COLO668 (cell line): ENCODE results near the gene ZNRF4.
A peak's percentile ranks its signal among the peaks of the same experiment; 100 is the strongest.

ENCODE experiments used
- DNase-seq: peaks from one replicate; lab custom pipeline; 2025; ENCODE audit not compliant: unreplicated experiment; lab: John Stamatoyannopoulos, UW

Gene ZNRF4

GRCh38 chr19:5440299-5440698 is 14.9 kb upstream of the ZNRF4 start:
- no peak for DNase-seq

GRCh38 chr19:5443723-5444122 is 11.5 kb upstream of the ZNRF4 start:
- no peak for DNase-seq

DNA sequence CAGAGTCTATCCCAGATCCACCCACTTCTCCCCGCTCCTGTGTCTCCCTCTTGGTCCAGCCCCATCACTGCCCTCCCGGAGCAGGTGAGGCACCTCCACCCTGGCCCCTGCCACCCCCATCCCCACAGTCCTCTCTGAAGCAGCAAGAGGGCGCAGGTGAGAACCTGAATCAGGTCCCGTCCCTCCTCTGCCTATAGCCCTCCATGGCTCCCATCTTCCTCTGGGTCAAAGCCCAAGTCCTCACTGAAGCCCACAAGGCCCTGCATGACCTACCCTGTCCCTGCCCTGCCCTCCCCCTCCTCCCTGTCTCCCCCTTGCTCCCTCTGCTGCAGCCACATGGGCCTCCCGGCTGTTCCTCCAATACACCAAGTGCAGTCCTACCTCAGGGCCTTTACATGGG is 10.8 kb upstream of the ZNRF4 start:
- DNase-seq: no peak

- no peak for DNase-seq
Measured at GRCh38 chr19:5445071-5445470, 10.1 kb upstream of the ZNRF4 start.

GRCh38 chr19:5445561-5446055 is 9.6 kb upstream of the ZNRF4 start:
- no peak for DNase-seq

GRCh38 chr19:5447700-5448311 is 7.4 kb upstream of the ZNRF4 start:
- no peak for DNase-seq

DNA sequence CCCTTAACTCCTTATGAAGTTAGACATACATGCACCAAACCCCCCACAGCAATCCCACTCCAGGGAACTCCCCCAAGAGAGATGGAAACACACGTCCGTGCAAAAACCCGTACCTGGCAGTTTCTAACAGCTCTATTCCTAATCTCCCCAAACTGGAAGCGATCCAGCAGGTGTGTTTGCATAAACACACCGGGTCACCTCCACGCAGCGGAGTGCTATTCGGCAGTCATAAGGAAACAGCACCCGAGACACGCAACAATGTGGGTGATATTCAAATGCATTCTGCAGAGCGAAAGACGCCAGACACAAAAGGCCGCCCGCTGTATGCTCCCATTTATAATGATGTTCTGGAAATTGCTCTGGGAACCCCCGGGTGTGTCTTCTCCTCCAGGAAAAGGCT is 6.8 kb upstream of the ZNRF4 start:
- peak; percentile 16 for DNase-seq

DNA sequence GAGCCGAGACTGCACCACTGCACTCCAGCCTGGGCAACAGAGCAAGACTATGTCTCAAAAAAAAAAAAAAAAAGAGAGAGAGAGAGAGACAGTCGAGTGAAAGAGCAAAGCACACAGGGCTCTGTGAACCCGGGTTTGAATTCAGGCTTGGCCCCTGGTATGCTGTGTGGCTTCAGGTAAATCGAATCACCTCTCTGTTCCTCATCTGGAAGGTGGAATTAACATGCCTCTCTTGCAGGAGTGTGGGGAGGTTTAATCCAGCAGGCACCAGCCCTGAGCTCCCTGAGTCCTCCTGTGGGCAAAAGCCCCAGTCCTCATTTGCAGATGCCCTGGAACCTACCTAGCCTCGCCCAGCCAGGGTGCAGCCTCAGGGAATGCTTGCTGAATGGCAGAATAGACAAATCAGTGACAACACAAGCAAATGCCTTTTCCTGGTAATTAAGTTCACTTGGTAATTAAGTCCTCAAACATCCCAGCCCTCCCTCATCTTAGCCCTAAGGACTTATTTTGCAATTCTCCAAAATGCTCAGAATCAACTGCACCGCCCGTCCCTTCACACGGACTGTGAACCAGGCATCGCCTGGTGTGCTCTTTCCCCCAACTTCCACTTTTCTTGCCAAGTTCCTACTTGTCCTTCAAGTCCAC is 4.6 kb upstream of the ZNRF4 start:
- DNase-seq: no peak

DNA sequence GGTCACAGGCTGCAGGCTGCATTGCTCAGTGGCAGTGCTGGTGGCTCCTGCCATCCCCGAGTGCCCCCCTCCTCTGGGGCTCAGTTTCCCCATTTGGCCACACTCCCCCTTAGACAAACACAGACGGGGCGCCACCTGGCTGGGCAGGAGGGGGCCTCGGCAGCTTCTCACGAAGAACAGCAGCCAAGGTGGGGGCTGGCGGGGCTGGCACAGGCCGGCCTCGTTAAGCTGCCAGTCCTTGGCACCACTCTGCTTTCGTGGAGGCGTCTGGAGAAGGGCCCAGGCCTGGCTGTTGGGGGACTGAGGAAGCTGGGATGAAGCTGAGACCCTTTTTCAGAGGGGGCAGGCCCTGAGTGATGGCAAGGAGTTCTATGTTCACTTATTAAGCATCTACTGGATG is 3.7 kb upstream of the ZNRF4 start:
- DNase-seq: no peak

DNA sequence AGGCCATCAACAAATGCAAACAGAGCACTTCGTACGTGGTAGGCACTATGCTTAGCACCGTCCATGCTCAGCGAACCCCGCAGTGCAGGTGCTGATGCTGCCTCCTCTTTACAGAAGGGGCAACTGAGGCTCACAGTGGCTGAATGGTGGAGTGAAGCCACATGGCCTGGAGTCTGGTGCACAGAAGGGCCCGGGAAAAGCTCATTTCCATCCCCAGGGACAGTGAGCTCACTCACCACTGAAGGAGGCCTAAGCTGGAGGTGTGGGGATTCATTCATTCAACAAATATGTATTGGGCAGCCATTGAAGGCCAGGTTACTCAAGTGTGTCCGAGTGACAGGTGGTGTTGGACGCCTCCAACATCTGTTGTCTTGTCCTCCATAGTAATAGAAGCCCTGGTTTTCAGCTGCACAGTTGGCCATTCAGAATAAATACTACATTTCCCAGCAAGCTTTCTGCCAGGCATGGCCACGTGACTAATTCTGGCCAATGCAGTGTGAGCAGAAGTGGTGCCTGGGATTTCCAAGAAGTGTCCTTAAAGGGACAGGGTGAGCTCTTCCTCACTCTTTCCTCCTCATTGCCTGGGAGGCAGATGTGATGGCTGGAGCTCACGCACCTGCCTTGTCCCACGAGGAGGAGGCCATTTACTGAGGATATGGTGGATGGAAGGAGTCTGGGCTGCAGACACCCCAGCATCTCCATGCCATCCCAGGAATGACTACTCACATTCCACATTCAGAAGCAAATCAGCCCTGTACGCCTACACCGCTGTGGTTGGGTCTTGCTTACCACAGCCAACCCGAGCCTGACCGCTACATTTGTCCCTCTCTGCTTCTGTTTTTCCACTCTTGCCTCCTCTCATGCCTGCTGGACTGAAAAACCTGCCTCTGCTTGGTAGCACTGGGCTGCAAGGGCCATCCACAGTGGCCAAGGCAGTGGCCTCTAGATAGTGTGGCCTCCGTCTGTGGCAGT is 2.3 kb upstream of the ZNRF4 start:
- no peak for DNase-seq

DNA sequence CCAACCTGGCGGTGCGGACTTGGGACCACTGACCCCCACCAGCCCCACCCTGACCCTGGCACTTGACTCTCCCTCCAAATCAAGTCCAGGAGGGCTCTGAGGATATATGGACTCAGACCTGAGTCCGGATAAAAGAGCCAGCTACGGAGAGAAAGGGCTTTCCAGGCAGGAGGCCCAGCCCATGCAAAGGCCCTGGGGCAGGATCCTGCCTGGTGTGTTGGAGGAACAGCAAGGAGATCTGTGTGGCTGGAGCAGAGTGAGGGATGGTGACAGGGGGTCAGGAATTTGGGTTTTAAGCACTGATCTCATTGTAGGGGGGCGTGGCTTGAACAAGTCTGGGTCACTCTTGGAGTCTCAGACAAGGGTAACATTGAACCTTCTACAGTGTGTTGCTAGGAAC is 474 bp upstream of the ZNRF4 start:
- DNase-seq: no peak

- no peak for DNase-seq
Measured at GRCh38 chr19:5456130-5456840, 1.1 kb downstream of the ZNRF4 start.

DNA sequence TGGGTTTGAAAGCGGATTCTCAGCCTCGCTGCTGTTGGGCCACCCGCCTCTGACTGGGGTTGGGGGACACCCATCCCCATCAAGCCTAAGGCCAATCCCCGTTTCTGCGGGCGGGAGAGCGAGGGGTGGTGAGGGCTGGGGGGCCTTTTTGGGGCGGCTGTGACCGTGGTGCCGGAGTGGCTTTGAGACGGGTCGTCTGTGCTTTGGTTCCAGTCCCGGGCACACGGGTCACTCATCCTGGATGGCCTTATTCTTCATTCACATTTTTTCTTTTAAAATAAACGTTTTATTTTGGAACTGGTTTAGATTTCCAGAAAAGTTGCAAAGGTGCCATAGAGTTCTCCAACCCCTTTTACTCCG is 1.6 kb downstream of the ZNRF4 start:
- no peak for DNase-seq

- no peak for DNase-seq
Measured at GRCh38 chr19:5457709-5458108, 2.5 kb downstream of the ZNRF4 start.

GRCh38 chr19:5458420-5458819 is 3.2 kb downstream of the ZNRF4 start:
- no peak for DNase-seq

GRCh38 chr19:5459360-5459759 is 4.1 kb downstream of the ZNRF4 start:
- no peak for DNase-seq

DNA sequence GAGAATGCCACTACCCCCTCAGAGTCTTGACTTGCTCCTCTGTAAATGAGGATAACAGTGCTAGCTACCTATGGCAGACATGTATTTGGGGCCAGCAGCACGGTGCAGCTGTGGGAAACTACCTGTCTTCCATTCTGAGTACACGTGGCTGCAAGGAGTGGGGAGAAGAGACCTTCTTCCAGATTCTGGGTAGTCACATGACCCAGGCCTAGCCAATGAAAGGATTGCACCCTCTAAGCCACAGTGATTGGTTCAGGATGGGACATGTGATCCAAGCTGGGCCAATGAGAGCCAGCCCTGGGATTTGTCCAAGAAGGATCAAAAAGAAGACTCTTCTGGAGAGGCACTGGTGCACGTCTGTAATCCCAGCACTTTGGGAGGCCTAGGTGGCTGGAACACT is 5.5 kb downstream of the ZNRF4 start:
- no peak for DNase-seq

DNA sequence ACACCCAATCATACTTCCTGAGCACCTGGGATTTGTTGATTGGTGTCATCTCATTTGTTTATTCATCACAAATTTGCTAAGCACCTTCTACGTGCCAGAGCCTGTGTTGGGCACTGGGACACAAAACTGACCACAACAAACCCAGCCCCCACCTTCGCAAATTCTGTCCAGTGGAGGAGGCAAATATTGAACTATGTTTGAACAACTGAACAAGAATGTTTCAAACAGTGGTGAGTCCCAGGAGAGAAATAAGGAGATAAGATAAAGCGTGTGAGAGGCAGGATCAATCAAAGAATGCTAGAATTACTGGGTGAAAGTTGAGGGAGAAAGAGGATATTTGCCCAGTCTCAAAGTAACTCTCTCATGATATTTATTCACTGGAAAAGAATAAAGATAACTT is 8.7 kb downstream of the ZNRF4 start:
- no peak for DNase-seq

GRCh38 chr19:5466072-5466471 is 10.9 kb downstream of the ZNRF4 start:
- no peak for DNase-seq

DNA sequence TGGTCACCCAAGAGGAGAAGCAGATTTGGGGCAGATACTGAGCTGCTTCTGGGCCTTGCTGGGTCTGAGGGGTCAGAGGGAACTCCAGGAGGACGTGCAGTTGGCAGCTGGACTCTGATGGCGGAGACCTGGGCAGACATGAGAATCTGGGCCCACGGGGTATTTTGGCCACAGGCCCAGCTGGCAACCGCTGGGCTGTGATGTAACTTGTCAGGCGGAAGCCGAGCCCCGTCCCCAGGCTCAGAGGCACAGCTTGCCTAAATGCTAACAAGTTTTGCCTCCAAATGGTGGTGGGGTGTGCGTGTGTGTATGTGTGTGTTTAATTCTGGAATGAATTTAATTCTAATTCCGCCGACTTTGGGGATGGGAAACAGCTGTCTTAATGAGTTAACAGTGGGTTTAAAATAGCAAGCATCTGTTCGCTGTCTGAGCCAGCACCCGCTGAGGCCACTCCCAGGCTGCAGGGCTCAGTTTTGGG is 11.6 kb downstream of the ZNRF4 start:
- no peak for DNase-seq

DNA sequence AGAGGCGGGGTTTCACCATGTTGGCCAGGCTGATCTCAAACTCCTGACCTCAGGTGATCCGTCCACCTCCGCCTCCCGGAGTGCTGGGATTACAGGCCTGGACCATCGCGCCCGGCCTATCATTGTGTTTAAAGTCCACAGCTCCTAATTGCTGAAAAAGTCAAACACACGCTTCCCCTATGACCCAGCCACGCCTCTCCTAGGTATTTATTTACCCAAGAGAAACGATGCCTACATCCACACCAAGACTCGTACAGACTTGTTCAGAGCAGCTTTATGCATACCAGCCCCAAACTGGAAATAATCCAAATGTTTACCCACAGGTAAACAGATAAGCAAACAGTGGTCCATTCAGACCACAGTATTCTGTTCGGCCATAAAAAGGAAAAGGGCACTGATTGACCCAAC is 15.1 kb downstream of the ZNRF4 start:
- DNase-seq: no peak
